Measurements from ENCODE around the gene NOVA1. TPM values are rescaled to one million over a fixed set of nuclear protein-coding genes. Genes with fewer than 3 reads are reported as not detected.
"Not testable (repeated sequence)": the region's sequence is repeated elsewhere in the genome, so short reads cannot be mapped to it uniquely, and the experiment has no call there.

NOVA1 gene
- 1.5 and 2.5 TPM in 2 replicates for total RNA-seq
- polyA plus RNA-seq (2012), result 2.0 TPM

GRCh38 chr14:26597589-26598080 lies at the start of gene NOVA1:
Gene NOVA1 (minus strand): TSS chr14:26598033. CDS start chr14:26597436, 597 bp downstream.
- peak; percentile 30 for DNase-seq (ENCODE audit: low read depth)

GRCh38 chr14:26645057-26645456 lies 47.2 kb upstream of the NOVA1 start:
- DNase-seq (ENCODE audit: low read depth), result not testable (repeated sequence)

GRCh38 chr14:26636561-26636960 lies 38.7 kb upstream of the NOVA1 start:
- DNase-seq (ENCODE audit: low read depth), result no peak

GRCh38 chr14:26634946-26635345 lies 37.1 kb upstream of the NOVA1 start:
- DNase-seq (ENCODE audit: low read depth), result not testable (repeated sequence)

- no peak for DNase-seq (ENCODE audit: low read depth)
Observed at GRCh38 chr14:26626256-26626655, 28.4 kb upstream of the NOVA1 start.

GRCh38 chr14:26622611-26623010 lies 24.8 kb upstream of the NOVA1 start:
- DNase-seq (ENCODE audit: low read depth), result no peak

- DNase-seq (ENCODE audit: low read depth), result no peak
Observed at GRCh38 chr14:26621807-26622560, 24.2 kb upstream of the NOVA1 start.

- DNase-seq (ENCODE audit: low read depth), result no peak
Observed at GRCh38 chr14:26621364-26621763, 23.5 kb upstream of the NOVA1 start.

GRCh38 chr14:26611259-26611658 lies 13.4 kb upstream of the NOVA1 start:
- DNase-seq (ENCODE audit: low read depth), result no peak

GRCh38 chr14:26606729-26607312 lies 9.0 kb upstream of the NOVA1 start:
- DNase-seq (ENCODE audit: low read depth), result no peak

- DNase-seq (ENCODE audit: low read depth), result peak; percentile 4
Observed at GRCh38 chr14:26605602-26606001, 7.8 kb upstream of the NOVA1 start.

- no peak for DNase-seq (ENCODE audit: low read depth)
Observed at GRCh38 chr14:26602902-26603301, 5.1 kb upstream of the NOVA1 start.

GRCh38 chr14:26601856-26602255 lies 4.0 kb upstream of the NOVA1 start:
- no peak for DNase-seq (ENCODE audit: low read depth)

GRCh38 chr14:26599291-26599690 lies 1.5 kb upstream of the NOVA1 start:
- DNase-seq (ENCODE audit: low read depth), result no peak

- no peak for DNase-seq (ENCODE audit: low read depth)
Observed at GRCh38 chr14:26598672-26599131, 869 bp upstream of the NOVA1 start.

- DNase-seq (ENCODE audit: low read depth), result peak; percentile 94
Observed at GRCh38 chr14:26598081-26598671, 343 bp upstream of the NOVA1 start.

GRCh38 chr14:26597071-26597588 lies 703 bp downstream of the NOVA1 start:
- DNase-seq (ENCODE audit: low read depth), result no peak

GRCh38 chr14:26596543-26597061 lies 1.2 kb downstream of the NOVA1 start:
- peak; percentile 10 for DNase-seq (ENCODE audit: low read depth)

- no peak for DNase-seq (ENCODE audit: low read depth)
Observed at GRCh38 chr14:26595926-26596542, 1.8 kb downstream of the NOVA1 start.

GRCh38 chr14:26594756-26595545 lies 2.9 kb downstream of the NOVA1 start:
- DNase-seq (ENCODE audit: low read depth), result no peak

Data from myocyte (in vitro differentiated cells).